HepG2 (cell line): ENCODE results near the gene ARHGEF4. TPM values are rescaled to one million over a fixed set of nuclear protein-coding genes. Genes with fewer than 3 reads are reported as not detected.

Experiments
- ATAC-seq: fragments of 200-7000 bp; cut with Tn5 transposase; 3 replicates; pipeline ENCODE4 v1.9.1; 2020; ENCODE audit warnings: mild to moderate bottlenecking, moderate library complexity
- BruUV-seq: library from RNA; stranded (reverse); fragments of 400-500 nt; replicated peaks from 2 replicates; lab custom pipeline; 2021; lab: Mats Ljungman, UMichigan
- CTCF ChIA-PET: fragments of 300-600 bp; formaldehyde crosslinking; extraction: SDS; loops from one replicate; lab custom pipeline; 2021; ENCODE audit warnings: low total read pairs, inconsistent platforms, low intra/inter-chr PET ratio; lab: Yijun Ruan, JAX
- POLR2A ChIA-PET: fragments of 350-600 bp; sonication (Branson Sonifier 250); formaldehyde crosslinking; loops from one replicate; lab custom pipeline; 2020; ENCODE audit warnings: antibody characterized with exemption, inconsistent platforms; lab: Yijun Ruan, JAX
- DNase-seq: peaks from one replicate; pipeline ENCODE4 v3.0.0-alpha.2; 2015; ENCODE audit warnings: low spot score
- FAIRE-seq: peaks from 3 replicates; lab custom pipeline; 2011; peaks lifted over from hg19 to GRCh38; lab: Jason Lieb, UNC
- H2AFZ ChIP-seq: one replicate; pipeline ENCODE4 v1.6.1; 2011; ENCODE audit warnings: low read length, inconsistent platforms
- H3K27ac ChIP-seq: fragments of 300-600 bp; 3 replicates; pipeline ENCODE4 v1.8.0; 2011; ENCODE audit warnings: mixed run types, mild to moderate bottlenecking, mixed read lengths, low read length, inconsistent platforms; ENCODE audit not compliant: insufficient read depth; ENCODE audit errors: extremely low read length
- H3K27me3 ChIP-seq, 2 experiments: fragments of 200-600 bp in 1 of 2; 2 replicates in 1 of 2; 3 replicates in 1 of 2; pipeline versions ENCODE4 v1.6.0 to v1.8.0; 2011; ENCODE audit warnings: low read length in 2 of 2, mild to moderate bottlenecking in 2 of 2, moderate library complexity in 2 of 2, inconsistent platforms in 1 of 2; ENCODE audit not compliant: insufficient read depth in 2 of 2, control insufficient read depth in 1 of 2
- H3K36me3 ChIP-seq, 2 experiments: fragments of 200-600 bp in 1 of 2; replicated peaks in 1 of 2; 2 replicates in 1 of 2; 3 replicates in 1 of 2; pipeline versions ENCODE4 v1.5.1 to v1.8.0; 2011; ENCODE audit warnings: low read length in 2 of 2, inconsistent platforms in 1 of 2; ENCODE audit not compliant: insufficient read depth in 2 of 2, control insufficient read depth in 1 of 2
- H3K4me1 ChIP-seq: 2 replicates; pipeline ENCODE4 v1.5.1; 2012; ENCODE audit warnings: low read length, inconsistent platforms; ENCODE audit not compliant: insufficient read depth
- H3K4me2 ChIP-seq: 2 replicates; pipeline ENCODE4 v1.6.0; 2011; ENCODE audit warnings: low read depth, low read length, inconsistent platforms
- H3K4me3 ChIP-seq, 3 experiments: fragments of 200-600 bp in 1 of 3; sonication (generic), shearing (Covaris generic) in 1 of 3; replicated peaks in 1 of 3; 2 replicates each; pipeline ENCODE4 v1.5.1; 2011 to 2016; ENCODE audit warnings: low read length in 3 of 3, inconsistent platforms in 2 of 3, low read depth in 2 of 3, mild to moderate bottlenecking in 2 of 3, control low read depth in 1 of 3, mixed read lengths in 1 of 3; ENCODE audit not compliant: insufficient read depth in 1 of 3
- H3K79me2 ChIP-seq: one replicate; pipeline ENCODE4 v1.6.1; 2011; ENCODE audit warnings: low read length, inconsistent platforms; ENCODE audit not compliant: insufficient read depth
- H3K9ac ChIP-seq: 2 replicates; pipeline ENCODE4 v1.6.0; 2011; ENCODE audit warnings: mild to moderate bottlenecking, low read depth, low read length, inconsistent platforms; ENCODE audit not compliant: insufficient read depth
- H3K9me3 ChIP-seq: 2 replicates; pipeline ENCODE4 v1.5.1; 2012; ENCODE audit warnings: mild to moderate bottlenecking, low read length
- H4K20me1 ChIP-seq: 2 replicates; pipeline ENCODE4 v1.6.0; 2011; ENCODE audit warnings: inconsistent platforms, mild to moderate bottlenecking, low read length, moderate library complexity; ENCODE audit not compliant: insufficient read depth
- HNF4G ChIP-seq, 2 experiments: sonication (generic) in 1 of 2; formaldehyde crosslinking in 1 of 2; IDR thresholded peaks; 2 replicates each; pipeline versions ENCODE4 v1.4.0 to v1.6.1; 2011 to 2020; ENCODE audit warnings: borderline replicate concordance in 2 of 2, low read depth in 2 of 2, mild to moderate bottlenecking in 2 of 2, low read length in 1 of 2, missing genetic modification reagents in 1 of 2, moderate library complexity in 1 of 2
- JUND ChIP-seq: sonication (generic); formaldehyde crosslinking; IDR thresholded peaks from 2 replicates; pipeline ENCODE4 v1.8.0; 2022; ENCODE audit warnings: mild to moderate bottlenecking, missing genetic modification reagents
- RELA ChIP-seq: sonication (generic); formaldehyde crosslinking; IDR thresholded peaks from 2 replicates; pipeline ENCODE4 v1.4.0; 2020; ENCODE audit warnings: missing genetic modification reagents
- RXRA ChIP-seq: sonication (generic); formaldehyde crosslinking; IDR thresholded peaks from 2 replicates; pipeline ENCODE4 v1.5.1; 2020; ENCODE audit warnings: missing genetic modification reagents
- TBL1XR1 ChIP-seq: fragments of 150-350 bp; IDR thresholded peaks from 2 replicates; pipeline ENCODE4 v1.6.1; 2014; ENCODE audit warnings: borderline replicate concordance, low read length; ENCODE audit not compliant: partially characterized antibody
- ZKSCAN1 ChIP-seq: fragments of 150-350 bp; IDR thresholded peaks from 2 replicates; pipeline ENCODE4 v1.6.1; 2014; ENCODE audit warnings: low read length
- ZNF205 ChIP-seq: IDR thresholded peaks from 2 replicates; pipeline ENCODE4 v1.6.1; 2018; ENCODE audit warnings: missing biosample characterization, missing genetic modification reagents
- ZNF234 ChIP-seq: sonication (generic); formaldehyde crosslinking; conservative IDR thresholded peaks from 2 replicates; pipeline ENCODE4 v1.5.1; 2020; ENCODE audit warnings: mild to moderate bottlenecking, missing genetic modification reagents
- ZNF30 ChIP-seq: sonication (generic); formaldehyde crosslinking; IDR thresholded peaks from 2 replicates; pipeline ENCODE4 v1.5.0; 2020; ENCODE audit warnings: mild to moderate bottlenecking, missing genetic modification reagents
- ZNF367 ChIP-seq: sonication (generic); formaldehyde crosslinking; IDR thresholded peaks from 2 replicates; pipeline ENCODE4 v1.4.0; 2020; ENCODE audit warnings: missing genetic modification reagents, borderline replicate concordance
- ZNF615 ChIP-seq: sonication (generic); formaldehyde crosslinking; IDR thresholded peaks from 2 replicates; pipeline ENCODE4 v1.5.0; 2020; ENCODE audit warnings: mild to moderate bottlenecking, missing genetic modification reagents, borderline replicate concordance
- ZNF629 ChIP-seq: sonication (generic); formaldehyde crosslinking; conservative IDR thresholded peaks from 2 replicates; pipeline ENCODE4 v1.5.0; 2020; ENCODE audit warnings: missing genetic modification reagents
- ZNF670 ChIP-seq: sonication (generic); formaldehyde crosslinking; IDR thresholded peaks from 2 replicates; pipeline ENCODE4 v1.8.0; 2022; ENCODE audit warnings: mild to moderate bottlenecking, missing genetic modification reagents, borderline replicate concordance
- ZNF691 ChIP-seq: sonication (generic); formaldehyde crosslinking; IDR thresholded peaks from 2 replicates; pipeline ENCODE4 v1.4.0; 2020; ENCODE audit warnings: missing genetic modification reagents, low read depth, mild to moderate bottlenecking, borderline replicate concordance
- ZNF788 ChIP-seq: sonication (generic); formaldehyde crosslinking; IDR thresholded peaks from 2 replicates; pipeline ENCODE4 v1.5.0; 2020; ENCODE audit warnings: mild to moderate bottlenecking, missing genetic modification reagents, borderline replicate concordance
- WGBS: methylation state at CpG from one replicate; pipeline ENCODE4 v1.1.6; 2017; ENCODE audit warnings: low lambda C conversion rate; 5-methylcytosine and 5-hydroxymethylcytosine counted together
- in situ Hi-C: cut with HindIII; loops from 2 replicates; pipeline ENCODE4 v1.10.0; 2017; ENCODE audit warnings: low pct_unique_long_range_greater_than_20kb; ENCODE audit not compliant: extremely low pct_ligation_motif_present
- intact Hi-C: fragments of 100-400 bp; cut with micrococcal nuclease; formaldehyde crosslinking; loops from one replicate; pipeline ENCODE4 v1.10.0; 2022; ENCODE audit not compliant: unreplicated experiment
- polyA plus RNA-seq, 8 experiments: library from polyadenylated mRNA; depleted of rRNA in 3 of 8; stranded (reverse) in 7 of 8; unstranded in 1 of 8; fragments of >200 nt; fragmentation: Illumina TruSeq in 4 of 8; extraction: Trizol in 4 of 8; gene quantifications; 2 replicates each; pipeline versions ENCODE4 v1.2.1 to v1.2.3, GENCODE V29; 2011 to 2016; ENCODE audit warnings: low read depth in 4 of 8, missing spikeins in 1 of 8, mixed read lengths in 1 of 8; ENCODE audit not compliant: insufficient read depth in 1 of 8
- total RNA-seq, 5 experiments: library from RNA; depleted of rRNA; stranded (reverse); fragments of >200 nt; fragmentation: Illumina TruSeq; extraction: Trizol; gene quantifications; 2 replicates each; pipeline ENCODE4 v1.2.3, GENCODE V29; 2016; ENCODE audit warnings: low read depth in 1 of 5
- TF ChIP-seq, protein P1 (sequence below): sonication (generic); formaldehyde crosslinking; IDR thresholded peaks from 2 replicates; pipeline ENCODE4 v1.8.1; 2023; ENCODE audit warnings: mild to moderate bottlenecking, inconsistent platforms, moderate library complexity, missing genetic modification reagents, borderline replicate concordance

The ARHGEF4 gene
- total and polyA plus RNA-seq, 2 of the 13 experiments (the other 11 are each of a cell fraction or from before 2014, with no cell fraction given) = 0.11 to 0.13 TPM

- Histone ChIP-seq H3K79me2 (no peaks in the 10 kb centered on the region), H3K4me2 (no peak overlapping the region), H3K27me3 (peaks cover 0 to 42% of the 10 kb centered on the region in 2 experiments; a peak in 3 of 5 replicates), H3K36me3 (no peaks in the 10 kb centered on the region), H2AFZ (no peak overlapping the region), H3K27ac (no peak overlapping the region), H4K20me1 (no peaks in the 10 kb centered on the region), H3K4me3 (no peak overlapping the region), H3K4me1 (no peaks in the 10 kb centered on the region), H3K9ac (no peak overlapping the region), H3K9me3 (no peaks in the 10 kb centered on the region)
- FAIRE-seq = no peak
- intact Hi-C loops = no loop called here
- TF ChIP-seq ZNF629 (0 out of 2 replicates have a peak, but pooled peaks have one; percentile 25), RELA (CRISPR knock-in tag) (no peak), ZNF670 (CRISPR knock-in tag) (no peak)
- ATAC-seq = no peak
- no peak for DNase-seq
- no TSS peak for BruUV-seq
- ChIA-PET POLR2A (no interaction called here), CTCF (no interaction called here)
- in situ Hi-C loops = no loop called here
- WGBS = 22% methylated on average over 9 of the region's 11 CpGs
Measured at GRCh38 chr2:131015764-131016163, 179.1 kb downstream of the ARHGEF4 start.

DNA sequence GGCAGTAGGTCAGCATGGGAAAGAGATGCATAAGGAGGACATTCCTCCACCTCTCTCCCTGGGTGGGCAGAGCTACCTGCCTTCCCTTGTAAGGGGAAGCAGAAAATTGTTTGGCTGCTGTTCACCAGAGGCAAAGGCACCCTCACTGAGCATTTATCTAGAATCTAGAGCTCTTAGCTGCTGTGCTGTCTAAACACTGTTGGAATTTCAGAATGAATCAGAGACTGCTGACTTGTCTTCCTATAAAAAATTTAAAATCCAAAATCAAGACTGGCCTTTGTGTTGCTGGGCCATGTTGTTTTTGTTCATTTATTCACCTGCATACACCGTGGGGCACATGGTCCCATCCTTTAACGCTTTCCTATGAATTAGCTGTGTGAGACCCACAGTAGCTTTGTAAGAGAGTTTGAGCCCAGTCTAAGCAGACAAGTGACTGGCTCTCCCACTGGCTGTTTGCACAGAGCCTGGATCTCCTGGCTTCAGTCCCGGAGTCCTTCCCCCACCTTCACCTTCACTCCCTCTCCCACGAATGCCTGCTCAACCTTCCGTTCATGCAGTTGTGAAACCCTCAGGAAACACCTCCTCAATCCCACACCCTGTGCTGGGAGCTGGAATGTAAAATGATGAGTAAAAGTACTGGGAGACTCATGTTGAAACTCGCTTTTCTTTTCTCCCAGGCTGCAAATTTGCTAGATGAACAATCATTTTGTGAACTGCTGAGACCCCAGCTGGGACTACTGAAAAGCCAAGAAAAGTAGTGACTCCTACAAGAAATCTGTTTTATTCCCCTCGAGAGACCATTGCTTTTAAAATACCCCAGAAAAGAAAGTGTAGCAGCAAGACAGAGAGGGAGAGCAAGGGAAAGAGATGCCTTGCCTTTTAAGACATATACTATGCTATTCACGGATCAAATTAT, 180.4 kb downstream of the ARHGEF4 start:
- Histone ChIP-seq H3K9ac (no peak overlapping the region), H3K79me2 (no peaks in the 10 kb centered on the region), H3K9me3 (no peaks in the 10 kb centered on the region), H3K4me1 (no peaks in the 10 kb centered on the region), H3K4me2 (no peak overlapping the region), H2AFZ (no peak overlapping the region), H3K36me3 (no peaks in the 10 kb centered on the region), H3K27ac (no peak overlapping the region), H4K20me1 (no peaks in the 10 kb centered on the region), H3K4me3 (no peak overlapping the region), H3K27me3 (peaks cover 0 to 36% of the 10 kb centered on the region in 2 experiments; a peak in 3 of 5 replicates)
- in situ Hi-C loops (no loop called here), intact Hi-C loops (no loop called here)
- ChIA-PET POLR2A (no interaction called here), CTCF (no interaction called here)
- BruUV-seq = no TSS peak
- peak; percentile 12 for DNase-seq
- FAIRE-seq = no peak
- ATAC-seq = peak; percentile 50
- WGBS = 3% methylated on average over 8 of the region's 8 CpGs
- no peak for TF ChIP-seq ZNF367
- TF ChIP-seq ZNF788 (CRISPR knock-in tag) = no peak
- no peak for TF ChIP-seq ZNF691 (CRISPR knock-in tag)
- no peak for TF ChIP-seq ZNF615 (CRISPR knock-in tag)
- TF ChIP-seq ZKSCAN1 = no peak
- TF ChIP-seq RXRA (CRISPR knock-in tag) = no peak
- TF ChIP-seq ZNF205 = no peak
- no peak for TF ChIP-seq ZNF30 (CRISPR knock-in tag)
- no peak for TF ChIP-seq ZNF234 (CRISPR knock-in tag)
- TF ChIP-seq JUND = no peak
- TF ChIP-seq, protein P1, sequence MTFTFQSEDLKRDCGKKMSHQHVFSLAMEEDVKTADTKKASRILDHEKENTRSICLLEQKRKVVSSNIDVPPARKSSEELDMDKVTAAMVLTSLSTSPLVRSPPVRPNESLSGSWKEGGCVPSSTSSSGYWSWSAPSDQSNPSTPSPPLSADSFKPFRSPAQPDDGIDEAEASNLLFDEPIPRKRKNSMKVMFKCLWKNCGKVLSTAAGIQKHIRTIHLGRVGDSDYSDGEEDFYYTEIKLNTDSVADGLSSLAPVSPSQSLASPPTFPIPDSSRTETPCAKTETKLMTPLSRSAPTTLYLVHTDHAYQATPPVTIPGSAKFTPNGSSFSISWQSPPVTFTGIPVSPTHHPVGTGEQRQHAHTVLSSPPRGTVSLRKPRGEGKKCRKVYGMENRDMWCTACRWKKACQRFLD (CRISPR knock-in tag) = no peak
- TF ChIP-seq HNF4G (IDR thresholded peaks at IDR 0.05; ENCODE audit: borderline replicate concordance, low read depth, low read length) = no peak
- TF ChIP-seq HNF4G (CRISPR knock-in tag; IDR thresholded peaks at IDR 0.05; ENCODE audit: borderline replicate concordance, low read depth) = no peak
- TF ChIP-seq TBL1XR1 = no peak
